HT1080 (cell line): ENCODE results near the gene SYCE3. TPM values are rescaled to one million over a fixed set of nuclear protein-coding genes. Genes with fewer than 3 reads are reported as not detected.

Source experiments
- DNase-seq: peaks from one replicate; pipeline ENCODE4 v3.0.0-alpha.2; 2015; ENCODE audit warnings: low read depth
- total RNA-seq: library from RNA; depleted of rRNA; stranded (reverse); fragments of >200 nt; shearing (Covaris generic); gene quantifications from 2 replicates; pipeline ENCODE4 v1.2.3, GENCODE V29; 2014

The SYCE3 gene
- total RNA-seq, 1 experiment from 2014 or later, result not detected

GRCh38 chr22:50532824-50533796 lies 29.6 kb downstream of the SYCE3 start:
- no peak for DNase-seq

GRCh38 chr22:50531962-50532674 lies 30.6 kb downstream of the SYCE3 start:
- no peak for DNase-seq

- DNase-seq, result no peak
Observed at GRCh38 chr22:50531546-50531961, 31.2 kb downstream of the SYCE3 start.

- no peak for DNase-seq
Observed at GRCh38 chr22:50530877-50531545, 31.7 kb downstream of the SYCE3 start.

- no peak for DNase-seq
Observed at GRCh38 chr22:50530580-50530876, 32.2 kb downstream of the SYCE3 start.

GRCh38 chr22:50529897-50530579 lies 32.7 kb downstream of the SYCE3 start, which contains the start of gene TYMP:
TSS of gene TYMP (minus strand) at chr22:50530012. CDS start at chr22:50529709, 303 bp downstream.
- no peak for DNase-seq

- DNase-seq, result no peak
Observed at GRCh38 chr22:50529416-50529896, 33.3 kb downstream of the SYCE3 start.

GRCh38 chr22:50528682-50529415 lies 33.9 kb downstream of the SYCE3 start:
- DNase-seq, result no peak

GRCh38 chr22:50527921-50528681 lies 34.6 kb downstream of the SYCE3 start:
- no peak for DNase-seq

GRCh38 chr22:50526834-50527801 lies 35.6 kb downstream of the SYCE3 start:
- no peak for DNase-seq

- peak; percentile 72 for DNase-seq
Observed at GRCh38 chr22:50526108-50526833, 36.4 kb downstream of the SYCE3 start.

- no peak for DNase-seq
Observed at GRCh38 chr22:50525858-50526107, 36.9 kb downstream of the SYCE3 start.

- peak; percentile 94 for DNase-seq
Observed at GRCh38 chr22:50525104-50525857, 37.4 kb downstream of the SYCE3 start, which contains the start of gene SCO2. TSS of gene SCO2 (minus strand) at chr22:50525598. CDS start at chr22:50524411, 1,187 bp downstream.

GRCh38 chr22:50524676-50525103 lies 38.0 kb downstream of the SYCE3 start:
- no peak for DNase-seq

- no peak for DNase-seq
Observed at GRCh38 chr22:50523806-50524675, 38.7 kb downstream of the SYCE3 start.

- DNase-seq, result no peak
Observed at GRCh38 chr22:50523458-50523805, 39.3 kb downstream of the SYCE3 start.
